Muscle of arm (tissue), 14 donors: ENCODE measurements around the gene AS3MT. TPM values are rescaled to one million over a fixed set of nuclear protein-coding genes. Genes with fewer than 3 reads are reported as not detected.
"Not testable (repeated sequence)": the region's sequence is repeated elsewhere in the genome, so short reads cannot be mapped to it uniquely, and the experiment has no call there.

Source experiments
- DNase-seq: peaks from one replicate; pipeline ENCODE4 v3.0.0-alpha.2; 2013
- long read RNA-seq, 11 donors: transcript quantifications; one replicate each; lab custom pipeline, GENCODE V29; 2026
- polyA plus RNA-seq, 12 donors: library from polyadenylated mRNA; unstranded; fragments of 120-200 nt; gene quantifications; one replicate each; pipeline ENCODE4 v1.2.1, GENCODE V29; 2013; ENCODE audit not compliant: insufficient read length in 12 of 12

Gene AS3MT
- polyA plus RNA-seq: 10 to 100 TPM in 6 of 12 donors, 1 to 10 TPM in 5, not detected in 1; 4.8 to 14.3 (median 10.1) TPM
- long read RNA-seq, donor 1, partial matches to known transcripts: 0 of 2 reads
- long read RNA-seq, donor 1, other reads (novel, unspliced or antisense): 0 of 2 reads
- long read RNA-seq, donor 2: 0 reads
- long read RNA-seq, donor 3, partial matches to known transcripts: 0 of 1 reads
- long read RNA-seq, donor 3, other reads (novel, unspliced or antisense): 0 of 1 reads
- long read RNA-seq, donor 4: 0 reads
- long read RNA-seq, donor 5: 0 reads
- long read RNA-seq, donor 6: 0 reads
- long read RNA-seq, donor 7, partial matches to known transcripts: 0 of 1 reads
- long read RNA-seq, donor 7, other reads (novel, unspliced or antisense): 0 of 1 reads
- long read RNA-seq, donor 8, partial matches to known transcripts: 0 of 3 reads
- long read RNA-seq, donor 8, other reads (novel, unspliced or antisense): 0 of 3 reads
- long read RNA-seq, donor 9, partial matches to known transcripts: 0 of 1 reads
- long read RNA-seq, donor 9, other reads (novel, unspliced or antisense): 0 of 1 reads
- long read RNA-seq, donor 10: 0 reads
- long read RNA-seq, donor 11, partial matches to known transcripts: 6 of 6 reads
- long read RNA-seq, donor 11, other reads (novel, unspliced or antisense): 0 of 6 reads

GRCh38 chr10:102869258-102870198 lies at the start of gene AS3MT:
Gene AS3MT, plus strand, starts transcription at chr10:102869470. Its CDS starts 123 bp downstream, at chr10:102869593.
- DNase-seq: peak; percentile 54

GRCh38 chr10:102820008-102820407 lies 49.3 kb upstream of the AS3MT start:
- not testable (repeated sequence) for DNase-seq

GRCh38 chr10:102822222-102822621 lies 47.0 kb upstream of the AS3MT start:
- DNase-seq: no peak

- no peak for DNase-seq
These were observed 44.6 kb upstream of the AS3MT start for GRCh38 chr10:102824664-102825063.

GRCh38 chr10:102826148-102826796 lies 43.0 kb upstream of the AS3MT start:
- no peak for DNase-seq

- DNase-seq: no peak
These were observed 41.7 kb upstream of the AS3MT start for GRCh38 chr10:102827597-102827975.

GRCh38 chr10:102831322-102832071 lies 37.8 kb upstream of the AS3MT start:
- DNase-seq: no peak

- DNase-seq: no peak
These were observed 37.0 kb upstream of the AS3MT start for GRCh38 chr10:102832248-102832647.

GRCh38 chr10:102832987-102833386 lies 36.3 kb upstream of the AS3MT start:
- no peak for DNase-seq

GRCh38 chr10:102834143-102834542 lies 35.1 kb upstream of the AS3MT start:
- no peak for DNase-seq

GRCh38 chr10:102835007-102835482 lies 34.2 kb upstream of the AS3MT start:
- peak; percentile 78 for DNase-seq

- no peak for DNase-seq
These were observed 32.0 kb upstream of the AS3MT start, which contains the start of gene CYP17A1 for GRCh38 chr10:102837230-102837721. Gene CYP17A1, minus strand, starts transcription at chr10:102837413. Its CDS starts 52 bp downstream, at chr10:102837361.

- DNase-seq: not testable (repeated sequence)
These were observed 30.9 kb upstream of the AS3MT start for GRCh38 chr10:102838276-102838927.

GRCh38 chr10:102841827-102842345 lies 27.4 kb upstream of the AS3MT start:
- DNase-seq: no peak

- not testable (repeated sequence) for DNase-seq
These were observed 26.1 kb upstream of the AS3MT start for GRCh38 chr10:102843139-102843538.

- DNase-seq: not testable (repeated sequence)
These were observed 25.0 kb upstream of the AS3MT start for GRCh38 chr10:102844190-102844776.

- DNase-seq: no peak
These were observed 23.8 kb upstream of the AS3MT start for GRCh38 chr10:102845352-102845902.

GRCh38 chr10:102850025-102850518 lies 19.2 kb upstream of the AS3MT start:
- no peak for DNase-seq
